ENCODE measurements around the gene NDUFV3.

DNA sequence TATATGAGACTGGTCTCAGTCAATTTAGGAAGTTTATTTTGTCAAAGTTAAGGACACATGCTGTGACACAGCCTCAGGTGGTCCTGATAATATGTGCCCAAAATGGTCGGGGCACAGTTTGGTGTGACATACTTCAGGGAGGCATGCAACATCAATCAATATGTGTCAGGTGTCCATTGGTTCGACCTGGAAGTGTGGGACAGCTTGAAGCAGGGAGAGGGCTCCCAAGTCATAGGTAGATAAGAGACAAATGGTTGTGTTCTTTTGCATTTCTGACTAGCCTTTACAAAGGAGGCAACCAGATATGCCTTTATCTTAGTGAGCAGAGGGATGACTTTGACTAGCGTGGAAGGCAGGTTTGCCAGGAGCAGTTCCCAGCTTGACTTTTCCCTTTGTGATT, 36.9 kb downstream of the NDUFV3 start:
- TF ChIP-seq, protein P1, sequence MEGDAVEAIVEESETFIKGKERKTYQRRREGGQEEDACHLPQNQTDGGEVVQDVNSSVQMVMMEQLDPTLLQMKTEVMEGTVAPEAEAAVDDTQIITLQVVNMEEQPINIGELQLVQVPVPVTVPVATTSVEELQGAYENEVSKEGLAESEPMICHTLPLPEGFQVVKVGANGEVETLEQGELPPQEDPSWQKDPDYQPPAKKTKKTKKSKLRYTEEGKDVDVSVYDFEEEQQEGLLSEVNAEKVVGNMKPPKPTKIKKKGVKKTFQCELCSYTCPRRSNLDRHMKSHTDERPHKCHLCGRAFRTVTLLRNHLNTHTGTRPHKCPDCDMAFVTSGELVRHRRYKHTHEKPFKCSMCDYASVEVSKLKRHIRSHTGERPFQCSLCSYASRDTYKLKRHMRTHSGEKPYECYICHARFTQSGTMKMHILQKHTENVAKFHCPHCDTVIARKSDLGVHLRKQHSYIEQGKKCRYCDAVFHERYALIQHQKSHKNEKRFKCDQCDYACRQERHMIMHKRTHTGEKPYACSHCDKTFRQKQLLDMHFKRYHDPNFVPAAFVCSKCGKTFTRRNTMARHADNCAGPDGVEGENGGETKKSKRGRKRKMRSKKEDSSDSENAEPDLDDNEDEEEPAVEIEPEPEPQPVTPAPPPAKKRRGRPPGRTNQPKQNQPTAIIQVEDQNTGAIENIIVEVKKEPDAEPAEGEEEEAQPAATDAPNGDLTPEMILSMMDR (IDR thresholded peaks at IDR 0.05) = no peak
- no peak for TF ChIP-seq ZFX (IDR thresholded peaks at IDR 0.05; ENCODE audit: borderline replicate concordance)
